ENCODE data around the gene RNPS1. TPM values are rescaled to one million over a fixed set of nuclear protein-coding genes. Genes with fewer than 3 reads are reported as not detected.

RNPS1 gene
- total RNA-seq = 100 to 1,000 TPM in 1 of 2 donors, 10 to 100 TPM in 1; 92.0 to 125 TPM
- polyA plus RNA-seq = 100 to 1,000 TPM in 1 of 2 donors, 10 to 100 TPM in 1; 98.7 to 144 TPM
- long read RNA-seq, donor 1, transcript RNPS1-220 (7 exons, 2,037 nt) = major isoform, 38 of 160 reads
- long read RNA-seq, donor 1, transcript RNPS1-202 (8 exons, 2,241 nt) = minor isoform, 33 of 160 reads
- long read RNA-seq, donor 1, transcript RNPS1-206 (2 exons, 2,223 nt) = minor isoform, 16 of 160 reads
- long read RNA-seq, donor 1, transcript RNPS1-217 (7 exons, 1,514 nt) = minor isoform, 11 of 160 reads
- long read RNA-seq, donor 1, partial matches to known transcripts = 42 of 160 reads
- long read RNA-seq, donor 1, other reads (novel, unspliced or antisense) = 0 of 160 reads
- long read RNA-seq, donor 2, transcript RNPS1-220 (7 exons, 2,037 nt) = minor isoform, 7 of 38 reads
- long read RNA-seq, donor 2, transcript RNPS1-219 (6 exons, 1,685 nt) = minor isoform, 5 of 38 reads
- long read RNA-seq, donor 2, transcript RNPS1-202 (8 exons, 2,241 nt) = major isoform, 9 of 38 reads
- long read RNA-seq, donor 2, partial matches to known transcripts = 7 of 38 reads
- long read RNA-seq, donor 2, other reads (novel, unspliced or antisense) = 0 of 38 reads
- long read RNA-seq, donor 3, transcript RNPS1-202 (8 exons, 2,241 nt) = major isoform, 25 of 74 reads
- long read RNA-seq, donor 3, transcript RNPS1-217 (7 exons, 1,514 nt) = minor isoform, 8 of 74 reads
- long read RNA-seq, donor 3, transcript RNPS1-221 (1 exons, 1,826 nt) = minor isoform, 8 of 74 reads
- long read RNA-seq, donor 3, transcript RNPS1-220 (7 exons, 2,037 nt) = minor isoform, 18 of 74 reads
- long read RNA-seq, donor 3, partial matches to known transcripts = 0 of 74 reads
- long read RNA-seq, donor 3, other reads (novel, unspliced or antisense) = 0 of 74 reads
- long read RNA-seq, donor 4, transcript RNPS1-220 (7 exons, 2,037 nt) = major isoform, 10 of 37 reads
- long read RNA-seq, donor 4, transcript RNPS1-206 (2 exons, 2,223 nt) = minor isoform, 7 of 37 reads
- long read RNA-seq, donor 4, partial matches to known transcripts = 10 of 37 reads
- long read RNA-seq, donor 4, other reads (novel, unspliced or antisense) = 0 of 37 reads
- long read RNA-seq, donor 5, transcript RNPS1-202 (8 exons, 2,241 nt) = minor isoform, 38 of 160 reads
- long read RNA-seq, donor 5, transcript RNPS1-206 (2 exons, 2,223 nt) = minor isoform, 16 of 160 reads
- long read RNA-seq, donor 5, transcript RNPS1-221 (1 exons, 1,826 nt) = minor isoform, 20 of 160 reads
- long read RNA-seq, donor 5, transcript RNPS1-220 (7 exons, 2,037 nt) = major isoform, 44 of 160 reads
- long read RNA-seq, donor 5, partial matches to known transcripts = 19 of 160 reads
- long read RNA-seq, donor 5, other reads (novel, unspliced or antisense) = 0 of 160 reads

- peak; percentile 97 to 99 (median 98) for DNase-seq
- Histone ChIP-seq H3K27ac (ENCODE audit: low read depth in 1 of 2, low read length in 1 of 2) (peak within 1 kb of the TSS; percentile 89 to 92), H3K27me3 (ENCODE audit: control insufficient read depth in 3 of 3, insufficient read depth in 3 of 3, low read length in 2 of 3) (no peaks in the 10 kb centered on the region), H3K36me3 (ENCODE audit: control insufficient read depth in 4 of 4, insufficient read depth in 4 of 4, low read length in 4 of 4) (peaks cover 0 to 7% (median under 1%) of the 10 kb centered on the region in 4 donors), H3K9me3 (ENCODE audit: control insufficient read depth in 4 of 4, insufficient read depth in 3 of 4, low read length in 3 of 4) (no peaks in the 10 kb centered on the region), H3K9ac (ENCODE audit: insufficient read depth in 1 of 2, low read length in 2 of 2) (peak within 1 kb of the TSS; percentile 68 to 93), H3K4me1 (ENCODE audit: control insufficient read depth in 5 of 5, insufficient read depth in 5 of 5, low read length in 5 of 5) (peaks cover 0 to 20% (median 6%) of the 10 kb centered on the region in 5 donors), H3K4me3 (peak within 1 kb of the TSS; percentile 86)
- TF ChIP-seq CTCF (IDR thresholded peaks at IDR 0.05; ENCODE audit: control extremely low read depth, extremely low read depth) = peak; percentile 5
- peak; percentile 90 for ATAC-seq (ENCODE audit: insufficient read depth, low FRiP score)
- 1% methylated on average over 87 to 88 of the region's 88 CpGs for WGBS, 2 donors
Measured at GRCh38 chr16:2267913-2268666, at the start of gene RNPS1. RNPS1 (minus strand) TSS chr16:2268126; CDS start chr16:2264643, 3,483 bp downstream.

GRCh38 chr16:2317231-2318020 is 49.5 kb upstream of the RNPS1 start:
- Histone ChIP-seq H3K9me3 (ENCODE audit: control insufficient read depth in 4 of 4, insufficient read depth in 3 of 4, low read length in 3 of 4) (no peaks in the 10 kb centered on the region), H3K9ac (ENCODE audit: insufficient read depth in 1 of 2, low read length in 2 of 2) (no peak overlapping the region), H3K4me3 (no peak overlapping the region), H3K27me3 (ENCODE audit: control insufficient read depth in 3 of 3, insufficient read depth in 3 of 3, low read length in 2 of 3) (no peaks in the 10 kb centered on the region), H3K27ac (ENCODE audit: low read depth in 1 of 2, low read length in 1 of 2) (no peak overlapping the region), H3K36me3 (ENCODE audit: control insufficient read depth in 4 of 4, insufficient read depth in 4 of 4, low read length in 4 of 4) (peaks cover 0 to 29% (median 0%) of the 10 kb centered on the region in 4 donors), H3K4me1 (ENCODE audit: control insufficient read depth in 5 of 5, insufficient read depth in 5 of 5, low read length in 5 of 5) (no peaks in the 10 kb centered on the region)
- TF ChIP-seq CTCF (IDR thresholded peaks at IDR 0.05; ENCODE audit: control extremely low read depth, extremely low read depth) = no peak
- WGBS, 2 donors = 93 to 95% methylated on average over 24 to 26 of the region's 26 CpGs
- ATAC-seq (ENCODE audit: insufficient read depth, low FRiP score) (no peak), DNase-seq (no peak)

Data from lung (tissue), 16 donors.